K562 (cell line): ENCODE measurements around the gene ITPRIP. TPM values are rescaled to one million over a fixed set of nuclear protein-coding genes. Genes with fewer than 3 reads are reported as not detected.
A peak's percentile ranks its signal among the peaks of the same experiment; 100 is the strongest.

Source experiments
- ATAC-seq: fragments of 200-7000 bp; cut with Tn5 transposase; 3 replicates; pipeline ENCODE4 v1.9.1; 2020; ENCODE audit warnings: moderate library complexity
- BruUV-seq: library from RNA; stranded (reverse); fragments of 400-500 nt; replicated peaks from 2 replicates; lab custom pipeline; 2021; lab: Mats Ljungman, UMichigan
- CTCF ChIA-PET: fragments of 300-600 bp; formaldehyde crosslinking; extraction: SDS; loops from one replicate; lab custom pipeline; 2021; ENCODE audit warnings: low intra/inter-chr PET ratio; lab: Yijun Ruan, JAX
- POLR2A ChIA-PET: fragments of 300-600, 350-650 bp; sonication (Branson Sonifier 250); formaldehyde crosslinking; extraction: SDS; loops from one replicate; lab custom pipeline; 2021; ENCODE audit warnings: antibody characterized with exemption, inconsistent platforms; lab: Yijun Ruan, JAX
- DNase-seq, 4 experiments: peaks; one replicate each; pipeline versions ENCODE4 v3.0.0 to v3.0.0-alpha.2; 2011 to 2018; ENCODE audit warnings: low spot score in 3 of 4, mixed read lengths in 3 of 4; ENCODE audit errors: extremely low read depth in 1 of 4
- FAIRE-seq: peaks from 2 replicates; lab custom pipeline; 2011; peaks lifted over from hg19 to GRCh38; lab: Jason Lieb, UNC
- H2AFZ ChIP-seq: 2 replicates; pipeline ENCODE4 v1.6.0; 2011; ENCODE audit warnings: low read depth, low read length, control low read depth, inconsistent platforms
- H3K27ac ChIP-seq: fragments of 200-600 bp; 3 replicates; pipeline ENCODE4 v1.8.0; 2011; ENCODE audit warnings: low read depth, mild to moderate bottlenecking, control low read depth, inconsistent platforms, low read length, moderate library complexity, mixed read lengths; ENCODE audit errors: extremely low read depth
- H3K27me3 ChIP-seq, 2 experiments: fragments of 300-600 bp in 1 of 2; 2 replicates in 1 of 2; 3 replicates in 1 of 2; pipeline versions ENCODE4 v1.6.0 to v1.8.0; 2011; ENCODE audit warnings: inconsistent platforms in 2 of 2, low read length in 2 of 2, mild to moderate bottlenecking in 1 of 2, mixed read lengths in 1 of 2, moderate library complexity in 1 of 2; ENCODE audit not compliant: control insufficient read depth in 2 of 2, insufficient read depth in 2 of 2
- H3K36me3 ChIP-seq: fragments of 300-600 bp; 3 replicates; pipeline ENCODE4 v1.8.0; 2011; ENCODE audit warnings: mild to moderate bottlenecking, low read length, inconsistent platforms; ENCODE audit not compliant: control insufficient read depth, insufficient read depth
- H3K4me1 ChIP-seq, 2 experiments: fragments of 200-600 bp in 1 of 2; replicated peaks in 1 of 2; 2 replicates in 1 of 2; 3 replicates in 1 of 2; pipeline versions ENCODE4 v1.5.1 to v1.8.0; 2011; ENCODE audit warnings: inconsistent platforms in 2 of 2, low read length in 2 of 2, mild to moderate bottlenecking in 1 of 2, mixed read lengths in 1 of 2, moderate library complexity in 1 of 2; ENCODE audit not compliant: control insufficient read depth in 2 of 2, insufficient read depth in 2 of 2
- H3K4me2 ChIP-seq: 2 replicates; pipeline ENCODE4 v1.6.1; 2011; ENCODE audit warnings: low read length, control low read depth, inconsistent platforms, mixed read lengths; ENCODE audit not compliant: insufficient read depth
- H3K4me3 ChIP-seq: fragments of 200-600 bp; sonication (generic), shearing (Covaris generic); 2 replicates; pipeline ENCODE4 v1.5.1; 2016; ENCODE audit warnings: control low read depth, inconsistent platforms
- H3K79me2 ChIP-seq: fragments of 200-600 bp; 3 replicates; pipeline ENCODE4 v1.8.0; 2011; ENCODE audit warnings: low read length, inconsistent platforms; ENCODE audit not compliant: control insufficient read depth, insufficient read depth
- H3K9ac ChIP-seq, 2 experiments: 2 replicates each; pipeline versions ENCODE4 v1.6.0 to v1.6.1; 2011; ENCODE audit warnings: low read depth in 2 of 2, low read length in 2 of 2, control low read depth in 1 of 2, inconsistent platforms in 1 of 2, mild to moderate bottlenecking in 1 of 2, mixed read lengths in 1 of 2; ENCODE audit not compliant: insufficient read depth in 1 of 2
- H3K9me1 ChIP-seq: one replicate; pipeline ENCODE4 v1.6.0; 2011; ENCODE audit warnings: inconsistent platforms, mild to moderate bottlenecking, low read length, moderate library complexity; ENCODE audit not compliant: control insufficient read depth, insufficient read depth
- H3K9me3 ChIP-seq: replicated peaks from 2 replicates; pipeline ENCODE4 v1.5.1; 2011; ENCODE audit warnings: low read depth, low read length, inconsistent platforms; ENCODE audit not compliant: control insufficient read depth, insufficient read depth
- H4K20me1 ChIP-seq: replicated peaks from 2 replicates; pipeline ENCODE4 v1.6.1; 2011; ENCODE audit warnings: low read length, inconsistent platforms, mixed read lengths; ENCODE audit not compliant: control insufficient read depth, insufficient read depth
- E2F1 ChIP-seq: sonication (generic); formaldehyde crosslinking; IDR thresholded peaks from 2 replicates; pipeline ENCODE4 v1.8.1; 2023; ENCODE audit warnings: mild to moderate bottlenecking, missing genetic modification reagents, moderate library complexity
- NFXL1 ChIP-seq: fragments of 450-650 bp; formaldehyde crosslinking; IDR thresholded peaks from 2 replicates; pipeline ENCODE4 v1.4.0; 2021; ENCODE audit warnings: mild to moderate bottlenecking
- ZFP91 ChIP-seq: sonication (generic); formaldehyde crosslinking; IDR thresholded peaks from 2 replicates; pipeline ENCODE4 v1.8.0; 2022; ENCODE audit warnings: mild to moderate bottlenecking, missing genetic modification reagents
- ZNF445 ChIP-seq: fragments of 250-450 bp; sonication (Bioruptor Pico); IDR thresholded peaks from 2 replicates; pipeline ENCODE4 v1.4.0; 2020; ENCODE audit warnings: low read depth, mild to moderate bottlenecking, moderate library complexity
- WGBS: fragments of 100-300 bp; shearing (Covaris generic); methylation state at CpG from one replicate; pipeline ENCODE4 v1.1.6; 2016; ENCODE audit warnings: low coverage, mixed read lengths; ENCODE audit not compliant: insufficient coverage; ENCODE audit errors: missing lambda C conversion rate; 5-methylcytosine and 5-hydroxymethylcytosine counted together
- in situ Hi-C: fragments of 300-500 bp; cut with MboI; formaldehyde crosslinking; loops from 4 replicates; pipeline ENCODE4 v1.15.0; 2018; ENCODE audit warnings: inconsistent platforms, mixed read lengths
- intact Hi-C: fragments of 100-400 bp; cut with micrococcal nuclease; formaldehyde crosslinking; loops from 2 replicates; pipeline ENCODE4 v1.14.2; 2022
- polyA plus RNA-seq, 8 experiments: library from polyadenylated mRNA; depleted of rRNA in 4 of 8; stranded (reverse) in 5 of 8; unstranded in 3 of 8; fragments of >200 nt; fragmentation: Nextera tagmentation in 2 of 8; fragmentation: Illumina TruSeq in 1 of 8; extraction: Ambion mirVana in 2 of 8; extraction: Trizol in 1 of 8; gene quantifications; 2 replicates each; pipeline versions ENCODE4 v1.2.1 to v1.2.3, GENCODE V29; 2011 to 2014; ENCODE audit warnings: inconsistent platforms in 1 of 8, missing spikeins in 1 of 8
- total RNA-seq, 7 experiments: library from RNA; depleted of rRNA in 6 of 7; stranded (reverse); fragments of >200 nt in 6 of 7; fragmentation: Illumina TruSeq in 2 of 7; extraction: Trizol in 2 of 7; gene quantifications; 2 replicates each; pipeline versions ENCODE4 v1.2.1 to v1.2.3, GENCODE V29; 2011 to 2021; ENCODE audit warnings: low replicate concordance in 1 of 7

ITPRIP gene
- total and polyA plus RNA-seq, 9 of the 15 experiments (the other 6 are each of a cell fraction or from before 2014, with no cell fraction given), result 4.4 to 28.5 (median 10.9) TPM

GRCh38 chr10:104334561-104334960, 3.7 kb downstream of the ITPRIP start:
- Histone ChIP-seq H3K36me3 (peaks cover 61% of the 10 kb centered on the region), H4K20me1 (peaks cover 42% of the 10 kb centered on the region), H3K9me3 (no peaks in the 10 kb centered on the region), H3K27me3 (no peaks in the 10 kb centered on the region), H3K27ac (peak overlapping the region; percentile 55; the same call in 2 of the 3 replicates), H3K4me3 (peak overlapping the region; percentile 98; the same call in 1 of the 2 replicates), H2AFZ (no peak overlapping the region), H3K4me2 (peak overlapping the region; percentile 91), H3K4me1 (peaks cover 48 to 62% of the 10 kb centered on the region in 2 experiments), H3K79me2 (peaks cover 100% of the 10 kb centered on the region), H3K9ac (peak overlapping the region; percentile 41 to 87; a peak in 3 of 4 replicates), H3K9me1 (no peaks in the 10 kb centered on the region)
- no peak for TF ChIP-seq ZFP91 (CRISPR knock-in tag)
- no peak for TF ChIP-seq ZNF445 (CRISPR knock-in tag)
- TF ChIP-seq NFXL1 (CRISPR knock-in tag), result no peak
- no peak for TF ChIP-seq E2F1
- BruUV-seq, result no TSS peak
- in situ Hi-C loops (no loop called here), intact Hi-C loops (no loop called here)
- DNase-seq (peak in 1 of 4 experiments; percentile 9), ATAC-seq (no peak), FAIRE-seq (no peak)
- WGBS, result 71% methylated on average over 6 of the region's 6 CpGs
- ChIA-PET POLR2A (interaction anchor here (0.7 to 2.4 kb wide), 2 partner anchors 13 to 16 kb away, joined by 3 to 9 read pairs; no protein-coding TSS in a partner anchor), CTCF (no interaction called here)
